Breast epithelium (tissue), 3 donors: Measurements from ENCODE around the gene NRXN3.

Source experiments
- POLR2A ChIP-seq: fragments of 450-650 bp; IDR thresholded peaks from one replicate; pipeline ENCODE4 v1.6.1; 2016; ENCODE audit warnings: antibody characterized with exemption, mild to moderate bottlenecking, moderate library complexity
- POLR2AphosphoS5 ChIP-seq, 3 donors: sonication (generic); formaldehyde crosslinking; IDR thresholded peaks; one replicate each; pipeline ENCODE4 v1.6.1; 2017; ENCODE audit warnings: antibody characterized with exemption in 3 of 3
- TF ChIP-seq, protein P1 (sequence below), 3 donors: fragments of 450-650 bp; IDR thresholded peaks; one replicate each; pipeline ENCODE4 v1.5.1; 2016 to 2017; ENCODE audit warnings: antibody characterized with exemption in 3 of 3, mild to moderate bottlenecking in 3 of 3, moderate library complexity in 3 of 3

DNA sequence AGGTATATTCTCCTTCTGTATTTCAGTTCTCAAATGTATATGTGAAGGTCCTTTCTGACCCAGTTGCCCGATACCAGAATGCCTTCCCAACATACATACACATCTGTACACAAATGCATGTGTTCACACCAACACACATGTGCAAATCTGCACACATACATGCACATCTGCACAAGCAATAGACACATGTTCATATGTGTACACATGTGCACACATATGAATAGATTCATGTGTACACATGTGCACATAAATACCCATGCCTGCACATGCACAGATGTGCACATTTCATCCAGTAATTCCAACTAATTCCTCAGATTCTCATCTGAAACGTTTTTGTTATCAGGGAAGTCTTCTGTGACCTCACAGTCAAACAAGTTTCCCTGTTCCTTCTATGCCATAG, 933.6 kb downstream of the NRXN3 start:
- TF ChIP-seq, protein P1, sequence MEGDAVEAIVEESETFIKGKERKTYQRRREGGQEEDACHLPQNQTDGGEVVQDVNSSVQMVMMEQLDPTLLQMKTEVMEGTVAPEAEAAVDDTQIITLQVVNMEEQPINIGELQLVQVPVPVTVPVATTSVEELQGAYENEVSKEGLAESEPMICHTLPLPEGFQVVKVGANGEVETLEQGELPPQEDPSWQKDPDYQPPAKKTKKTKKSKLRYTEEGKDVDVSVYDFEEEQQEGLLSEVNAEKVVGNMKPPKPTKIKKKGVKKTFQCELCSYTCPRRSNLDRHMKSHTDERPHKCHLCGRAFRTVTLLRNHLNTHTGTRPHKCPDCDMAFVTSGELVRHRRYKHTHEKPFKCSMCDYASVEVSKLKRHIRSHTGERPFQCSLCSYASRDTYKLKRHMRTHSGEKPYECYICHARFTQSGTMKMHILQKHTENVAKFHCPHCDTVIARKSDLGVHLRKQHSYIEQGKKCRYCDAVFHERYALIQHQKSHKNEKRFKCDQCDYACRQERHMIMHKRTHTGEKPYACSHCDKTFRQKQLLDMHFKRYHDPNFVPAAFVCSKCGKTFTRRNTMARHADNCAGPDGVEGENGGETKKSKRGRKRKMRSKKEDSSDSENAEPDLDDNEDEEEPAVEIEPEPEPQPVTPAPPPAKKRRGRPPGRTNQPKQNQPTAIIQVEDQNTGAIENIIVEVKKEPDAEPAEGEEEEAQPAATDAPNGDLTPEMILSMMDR (IDR thresholded peaks at IDR 0.05): no peak
- TF ChIP-seq POLR2A: no peak
- no peak for TF ChIP-seq POLR2AphosphoS5 (IDR thresholded peaks at IDR 0.05)
